HG02642 (cell line): ENCODE results near the gene ITCH.

Source experiments
- ATAC-seq: cut with Tn5 transposase; IDR thresholded peaks from one replicate; pipeline ENCODE4 v1.9.1; 2021; ENCODE audit warnings: mild to moderate bottlenecking; ENCODE audit not compliant: unreplicated experiment, poor library complexity

The ITCH gene

DNA sequence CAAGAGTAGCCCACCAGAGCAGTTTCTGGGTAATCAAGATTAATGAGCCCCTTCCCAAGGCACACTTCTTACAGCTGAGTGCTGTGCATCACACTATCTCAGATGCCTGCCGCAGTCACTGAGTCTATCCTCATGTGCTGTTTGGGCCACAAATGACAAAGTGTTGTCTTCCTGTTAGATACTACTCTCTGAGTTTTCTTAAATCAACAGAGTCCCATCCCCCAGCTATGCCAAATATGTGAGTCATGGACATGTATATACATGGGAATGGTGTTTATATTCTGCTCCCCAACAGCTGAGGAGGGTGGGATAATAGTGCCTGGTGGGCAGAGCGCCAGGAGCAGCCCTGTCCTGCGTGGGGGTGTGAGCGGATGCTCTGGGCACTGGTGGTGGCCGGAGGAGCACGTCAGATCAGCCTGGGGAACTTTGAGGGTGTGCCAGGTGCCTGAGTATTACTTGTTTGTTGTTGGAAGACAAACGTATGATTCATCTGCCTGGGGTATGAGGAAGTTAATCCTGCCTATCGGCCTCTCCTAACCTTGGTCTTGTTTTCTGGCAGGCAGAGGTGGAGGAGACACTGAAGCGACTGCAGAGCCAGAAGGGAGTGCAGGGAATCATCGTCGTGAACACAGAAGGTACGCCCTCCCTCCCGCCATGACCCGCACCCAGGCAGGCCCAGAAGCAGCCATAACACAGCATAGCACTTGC is 162.8 kb downstream of the ITCH start:
- no peak for ATAC-seq

DNA sequence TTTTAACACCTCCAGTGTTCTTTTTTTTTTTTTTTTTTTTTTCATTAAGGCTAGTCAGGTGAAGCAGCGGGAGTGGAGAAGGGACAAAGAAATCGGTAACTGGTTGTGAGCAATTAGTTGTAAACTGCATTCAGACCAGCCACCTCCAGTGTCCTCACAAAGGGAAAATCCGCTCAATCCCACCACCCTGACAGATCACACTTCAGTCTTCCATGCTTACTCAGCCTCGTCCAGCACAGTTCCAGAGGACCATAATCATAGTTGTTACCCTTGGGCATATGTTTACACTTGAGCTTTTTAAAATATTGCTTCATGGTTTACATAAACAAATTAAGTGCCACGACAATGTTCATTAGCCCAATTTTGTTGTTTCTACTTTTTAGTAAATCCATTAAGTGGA is 163.4 kb downstream of the ITCH start:
- ATAC-seq, result no peak

DNA sequence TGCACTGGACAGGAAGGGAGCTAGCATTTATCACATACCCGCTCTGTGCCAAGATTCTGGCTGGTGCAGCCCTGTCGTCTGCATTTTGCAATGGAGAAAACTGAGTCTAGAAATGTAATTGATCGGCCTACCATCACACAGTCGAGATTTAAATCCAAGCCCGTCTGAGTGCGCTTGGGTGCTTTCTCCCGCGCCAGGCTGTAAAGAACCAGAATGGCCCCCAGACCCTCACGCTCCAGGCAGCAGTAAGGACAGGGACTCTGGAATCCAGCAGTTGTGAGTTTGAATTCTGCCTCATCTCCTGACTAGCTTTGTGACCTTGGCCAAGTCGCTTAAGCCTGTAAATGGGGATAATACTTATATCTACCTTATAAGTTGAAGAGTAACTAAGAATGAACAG is 163.9 kb downstream of the ITCH start:
- no peak for ATAC-seq

DNA sequence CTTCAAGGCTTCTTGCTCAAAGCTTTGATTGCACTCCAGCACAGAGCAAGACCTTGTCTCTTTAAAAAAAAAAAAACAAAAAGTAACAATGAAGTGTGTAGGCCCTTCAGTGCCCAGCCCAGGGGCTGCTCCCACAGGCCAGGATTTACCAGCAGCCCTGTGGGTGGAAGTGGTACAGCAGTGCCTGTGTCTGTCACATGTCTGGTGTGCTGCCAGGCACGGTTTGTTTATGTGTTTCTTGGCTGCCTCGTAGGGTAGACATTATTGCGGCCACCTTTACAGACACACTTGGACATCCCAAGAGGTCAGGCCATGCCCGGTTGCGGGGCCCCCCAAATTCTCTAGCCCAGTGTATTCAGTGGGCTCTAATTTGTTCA is 165.8 kb downstream of the ITCH start:
- ATAC-seq, result no peak

DNA sequence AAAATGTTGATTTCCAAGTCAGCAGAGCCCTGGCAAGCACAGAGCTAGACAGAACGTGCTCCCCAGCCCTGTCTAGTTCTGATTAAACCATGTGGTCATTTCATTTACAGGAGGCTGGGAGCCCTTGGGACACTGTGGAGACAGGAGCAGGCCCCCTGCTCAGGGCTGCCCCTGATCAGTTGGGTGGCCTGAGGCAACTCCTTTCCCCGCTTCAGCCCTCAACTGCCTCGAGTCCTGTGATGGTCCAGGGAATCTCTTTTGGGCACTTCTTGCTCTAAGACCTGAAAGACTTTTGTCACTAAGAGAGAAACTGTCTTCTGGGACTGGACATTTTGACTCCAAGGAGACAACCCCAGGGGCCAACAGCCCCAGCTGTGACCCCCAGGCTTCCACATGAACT is 166.7 kb downstream of the ITCH start:
- ATAC-seq, result no peak

DNA sequence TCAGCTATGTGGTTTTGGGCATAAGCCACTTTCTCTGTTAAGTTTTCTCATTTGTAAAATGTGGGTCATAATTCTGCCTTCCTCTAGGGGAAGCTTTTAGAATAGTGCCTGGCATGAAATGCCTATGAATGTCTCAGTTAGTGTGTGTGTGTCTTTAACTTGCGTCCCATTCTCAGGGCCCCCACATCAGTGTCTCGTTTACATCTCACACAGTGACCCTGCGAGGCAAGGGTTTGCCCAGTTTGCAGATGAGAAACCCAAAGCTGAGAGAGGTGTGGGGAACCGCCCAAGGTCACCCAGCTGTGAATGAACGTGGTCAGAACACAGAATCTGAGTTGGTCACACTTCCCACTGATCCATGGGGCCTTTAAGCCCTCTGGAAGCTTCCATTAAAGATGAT is 167.3 kb downstream of the ITCH start:
- no peak for ATAC-seq

DNA sequence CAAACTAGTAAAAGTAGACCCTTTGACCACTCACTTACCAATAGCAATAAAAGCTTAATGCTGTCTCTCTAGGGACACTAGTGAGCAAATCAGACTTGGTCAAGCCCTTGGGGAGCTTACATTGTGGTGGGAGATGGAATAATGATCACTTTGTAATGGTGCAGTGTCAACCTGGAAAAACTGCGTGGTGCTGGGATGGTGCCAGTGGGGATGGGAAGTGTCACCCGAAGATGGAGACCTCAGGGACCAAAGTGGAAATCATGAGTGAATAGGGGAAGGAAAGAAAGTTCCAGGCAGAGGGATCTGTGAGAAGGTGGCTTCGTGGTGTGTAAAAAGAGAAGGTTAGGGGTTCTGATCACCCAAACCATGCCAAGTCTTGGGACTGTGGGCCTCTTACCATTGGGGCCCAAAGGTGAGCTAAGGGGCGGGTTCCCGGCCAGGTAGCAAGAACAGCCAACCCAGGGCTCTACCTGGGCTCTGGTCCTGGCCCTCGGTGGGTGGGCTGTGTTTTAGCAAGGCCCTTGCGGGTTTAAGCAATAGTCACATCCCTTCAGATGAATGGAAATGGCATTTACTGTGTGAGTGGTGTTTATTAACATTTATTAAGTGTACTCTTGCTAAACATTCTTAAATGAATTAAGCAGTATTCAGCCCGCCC is 168.7 kb downstream of the ITCH start:
- ATAC-seq, result no peak

DNA sequence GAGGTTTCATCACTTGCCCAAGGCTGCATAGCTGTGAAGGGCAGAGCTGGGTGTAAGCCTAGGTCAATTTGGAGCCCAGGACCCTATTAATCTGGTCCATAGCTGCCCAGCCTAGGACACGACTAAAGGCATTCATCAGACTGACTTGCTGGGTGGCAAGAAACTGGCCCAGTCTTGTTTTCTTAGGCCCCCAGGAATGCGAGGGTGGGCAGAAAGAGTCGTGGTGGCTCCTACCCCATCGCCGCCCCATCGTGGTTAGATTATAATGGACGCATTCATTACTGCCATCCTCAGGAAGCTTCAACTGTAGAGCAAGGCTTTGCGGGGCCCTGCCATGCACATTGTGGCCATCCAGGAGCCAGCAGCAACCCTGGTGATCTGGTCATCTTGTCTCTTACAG is 169.2 kb downstream of the ITCH start:
- ATAC-seq, result no peak

DNA sequence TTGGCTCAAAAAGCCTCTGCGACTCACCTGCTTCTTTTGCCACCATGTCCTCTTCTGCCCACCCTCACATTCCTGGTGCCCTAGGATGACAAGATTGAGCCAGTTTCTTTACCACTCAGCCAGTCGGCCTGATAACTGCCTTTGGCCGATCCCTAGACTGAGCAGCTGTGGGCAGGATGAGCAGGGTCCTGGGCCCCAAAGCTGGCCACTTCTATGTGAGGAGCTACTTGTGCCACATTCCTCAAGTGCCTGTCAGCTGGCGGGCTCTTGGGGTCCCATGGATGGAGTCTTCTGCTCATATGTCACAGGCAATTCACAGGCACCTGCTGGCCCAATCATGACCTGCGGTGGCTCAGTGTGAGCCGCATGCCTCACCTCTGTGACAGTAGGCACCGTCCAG is 169.7 kb downstream of the ITCH start:
- ATAC-seq, result no peak

DNA sequence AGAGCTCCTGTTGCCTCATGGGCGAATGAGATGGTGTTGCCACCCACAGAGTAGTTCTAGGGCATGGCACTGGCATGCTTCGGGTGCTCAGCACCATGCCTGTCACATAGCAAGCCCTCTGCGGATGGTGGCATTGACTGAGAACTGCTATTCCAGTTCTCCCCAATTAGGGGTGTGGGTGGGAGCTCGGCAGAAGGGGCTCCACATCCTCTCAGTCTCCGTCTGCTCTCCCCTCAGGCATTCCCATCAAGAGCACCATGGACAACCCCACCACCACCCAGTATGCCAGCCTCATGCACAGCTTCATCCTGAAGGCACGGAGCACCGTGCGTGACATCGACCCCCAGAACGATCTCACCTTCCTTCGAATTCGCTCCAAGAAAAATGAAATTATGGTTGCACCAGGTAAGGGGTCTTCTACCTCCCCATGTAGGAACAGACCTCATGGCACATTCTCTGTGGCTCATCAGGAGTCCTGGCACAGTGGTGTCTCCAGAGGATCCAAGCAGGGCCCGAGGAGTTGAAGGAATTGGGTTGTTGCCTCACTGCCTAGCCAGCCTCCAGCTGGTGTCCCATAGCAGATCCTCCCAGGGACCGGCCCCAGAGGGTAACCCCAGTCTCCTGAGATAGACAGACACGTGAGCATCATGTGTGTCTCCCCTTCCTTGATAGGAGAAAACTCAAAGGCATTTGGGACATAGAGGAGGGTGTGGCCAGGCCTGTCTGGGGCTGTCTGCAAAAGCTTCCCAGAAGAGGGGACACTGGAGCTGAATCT is 171.5 kb downstream of the ITCH start:
- ATAC-seq, result no peak

DNA sequence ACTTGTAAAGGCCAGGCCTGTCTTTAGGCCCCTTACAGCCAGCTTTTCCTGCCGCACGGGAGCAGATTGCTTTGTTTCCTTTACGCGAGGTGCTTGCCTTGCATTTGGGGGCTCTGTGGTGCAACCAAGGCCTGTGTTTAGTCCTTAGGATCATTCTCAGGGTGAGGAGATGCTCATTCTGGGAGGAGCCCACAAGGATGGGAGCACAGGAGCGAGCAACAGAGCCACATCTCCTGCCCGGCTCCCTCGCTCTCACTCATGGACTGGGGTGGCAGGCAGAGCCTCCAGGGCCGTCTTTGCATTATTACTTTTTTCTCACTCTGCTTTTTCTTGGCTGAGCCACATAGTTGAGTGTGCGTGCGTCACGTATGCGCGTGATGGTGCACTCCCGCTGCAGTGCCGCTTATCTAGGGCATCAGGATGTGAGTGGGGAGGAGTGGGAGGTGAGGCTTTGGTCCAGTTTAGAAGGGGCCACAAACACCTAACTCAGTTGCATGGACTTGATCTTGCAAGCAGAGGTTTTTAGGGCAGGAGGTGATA is 172.3 kb downstream of the ITCH start:
- ATAC-seq, result no peak

DNA sequence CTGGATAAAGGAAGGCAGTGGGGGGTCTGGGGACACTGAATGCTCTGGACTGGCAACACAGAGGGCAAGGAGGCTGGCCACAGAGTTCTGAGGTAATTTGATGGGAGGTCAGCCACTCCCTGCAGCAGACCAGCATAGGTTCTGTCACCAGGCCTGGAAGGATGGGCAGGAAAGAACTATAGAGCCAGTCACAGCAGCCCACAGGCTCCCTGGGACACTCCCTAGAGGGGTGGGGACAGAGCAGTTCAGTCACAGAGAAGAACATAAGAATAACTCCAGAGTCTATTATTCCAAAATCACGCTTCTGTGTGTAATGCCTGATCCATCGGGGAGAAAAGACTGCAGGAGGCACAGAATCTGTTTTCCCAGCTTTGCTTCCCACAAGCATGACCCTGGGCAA is 172.8 kb downstream of the ITCH start:
- no peak for ATAC-seq

DNA sequence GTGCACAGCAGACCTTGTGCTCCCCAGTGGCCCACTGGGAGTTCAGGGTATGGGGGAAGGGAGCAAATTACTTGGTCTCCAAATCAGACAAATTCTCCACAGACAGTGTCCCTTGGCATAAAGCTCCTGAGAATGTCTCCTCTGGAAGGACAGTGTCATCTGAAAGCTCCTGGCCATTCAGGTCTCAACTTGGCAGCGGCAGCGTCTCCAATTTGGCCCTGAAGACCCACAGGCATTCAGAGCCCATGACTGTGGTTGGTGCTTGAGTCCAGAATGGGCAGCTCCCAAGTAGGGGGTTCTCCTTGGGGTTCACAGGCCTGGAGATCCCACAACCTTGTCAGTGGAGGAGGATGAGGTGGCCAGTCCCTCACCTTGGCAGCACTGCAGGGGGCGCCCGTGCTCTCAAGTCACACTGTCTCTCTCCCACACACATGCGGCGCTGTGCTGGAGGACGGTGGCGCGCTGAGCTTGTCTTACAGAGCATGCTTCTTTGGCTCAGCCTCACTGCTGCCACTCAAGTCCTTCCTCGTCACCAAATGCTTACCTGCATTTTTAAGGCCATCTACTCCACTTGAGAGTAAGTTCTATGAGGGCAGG is 173.8 kb downstream of the ITCH start:
- no peak for ATAC-seq

DNA sequence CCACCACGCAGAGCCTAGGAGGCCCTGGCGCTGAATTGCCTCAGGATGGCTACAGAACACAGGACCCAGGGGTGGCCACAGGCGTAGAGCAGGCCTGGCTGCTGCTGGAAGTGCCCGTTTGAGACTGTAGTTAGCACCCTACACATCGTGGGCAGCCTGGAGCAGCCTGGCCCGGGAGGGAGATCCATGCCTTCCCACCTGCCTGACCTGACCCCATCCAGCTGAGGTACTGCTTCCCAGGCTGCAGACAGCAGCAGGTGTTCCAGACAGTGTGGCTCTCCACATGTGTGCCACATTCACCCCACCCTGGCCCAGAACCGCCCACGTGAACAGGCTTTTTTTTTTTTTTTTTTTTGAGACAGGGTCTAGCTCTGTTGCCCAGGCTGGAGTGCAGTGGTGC is 174.6 kb downstream of the ITCH start:
- ATAC-seq, result no peak

DNA sequence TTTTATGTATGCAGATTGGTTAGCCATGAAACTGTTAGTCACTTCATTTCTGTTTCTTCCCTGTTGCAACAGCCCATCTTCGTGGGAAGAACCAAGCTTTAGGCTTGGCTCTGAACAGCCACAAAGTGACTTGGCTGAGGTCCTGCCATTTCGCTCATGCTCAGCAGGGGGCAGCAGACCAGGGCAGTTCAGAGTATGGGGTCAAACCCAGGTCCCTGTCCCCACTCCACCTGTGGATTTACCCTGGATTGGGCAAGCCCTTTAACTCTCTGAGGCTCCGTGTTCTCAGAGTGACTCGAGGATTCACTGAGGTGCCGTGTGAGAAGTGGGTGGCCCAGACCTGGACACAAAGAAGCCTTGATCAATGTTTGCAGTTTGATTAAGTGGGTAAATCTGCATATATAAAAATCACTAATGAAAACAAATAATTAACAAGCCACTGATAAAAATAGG is 175.6 kb downstream of the ITCH start:
- no peak for ATAC-seq

DNA sequence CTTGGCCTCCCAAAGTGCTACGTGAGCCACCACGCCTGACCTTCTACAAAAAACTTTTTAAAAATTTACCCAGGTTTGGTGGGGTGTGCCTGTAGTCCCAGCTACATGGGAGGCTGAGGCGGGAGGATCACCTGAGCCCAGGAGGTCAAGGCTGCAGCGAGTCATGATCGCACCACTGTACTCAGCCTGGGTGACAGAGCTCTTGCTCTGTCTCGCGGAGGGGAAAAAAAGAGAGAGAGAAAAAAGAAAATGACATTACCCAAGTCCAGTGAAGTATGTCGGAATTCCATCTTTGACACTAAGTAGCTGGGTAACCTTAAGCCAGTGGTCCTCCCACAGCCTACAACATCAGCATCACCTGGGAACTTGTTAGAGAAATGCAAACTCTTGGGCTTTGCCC is 176.7 kb downstream of the ITCH start:
- no peak for ATAC-seq

DNA sequence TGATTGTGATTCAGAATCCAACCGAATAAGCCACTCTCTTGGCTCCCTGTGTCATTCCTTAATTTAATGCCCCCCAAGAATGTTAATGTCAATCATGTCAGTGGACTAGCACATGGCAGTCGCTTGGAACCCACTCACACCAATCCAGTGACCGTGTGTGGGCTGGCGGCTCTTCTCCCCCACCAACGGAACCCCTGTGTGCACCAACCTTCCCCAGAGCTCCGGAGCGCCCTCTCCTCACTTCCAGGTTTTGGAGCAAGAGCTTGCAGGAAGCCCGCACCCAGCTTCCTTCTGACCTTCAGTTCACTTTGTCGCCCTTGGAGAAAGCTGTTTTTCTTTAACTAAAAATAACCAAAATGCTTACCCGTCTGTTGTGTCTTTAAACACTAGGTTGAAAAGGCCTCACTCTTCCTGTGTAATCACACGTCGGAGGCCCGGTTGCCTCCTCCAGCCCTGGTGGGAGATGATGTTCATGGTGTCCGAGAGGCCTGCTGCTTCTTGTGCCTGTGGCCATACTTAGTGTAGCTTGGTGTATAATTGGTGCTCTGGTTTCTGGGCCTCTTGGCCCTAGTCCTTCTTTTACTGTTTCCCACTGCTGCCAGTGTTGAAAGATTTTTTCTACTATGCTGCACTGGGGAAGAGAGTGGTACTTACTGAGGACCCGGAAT is 177.7 kb downstream of the ITCH start:
- no peak for ATAC-seq

DNA sequence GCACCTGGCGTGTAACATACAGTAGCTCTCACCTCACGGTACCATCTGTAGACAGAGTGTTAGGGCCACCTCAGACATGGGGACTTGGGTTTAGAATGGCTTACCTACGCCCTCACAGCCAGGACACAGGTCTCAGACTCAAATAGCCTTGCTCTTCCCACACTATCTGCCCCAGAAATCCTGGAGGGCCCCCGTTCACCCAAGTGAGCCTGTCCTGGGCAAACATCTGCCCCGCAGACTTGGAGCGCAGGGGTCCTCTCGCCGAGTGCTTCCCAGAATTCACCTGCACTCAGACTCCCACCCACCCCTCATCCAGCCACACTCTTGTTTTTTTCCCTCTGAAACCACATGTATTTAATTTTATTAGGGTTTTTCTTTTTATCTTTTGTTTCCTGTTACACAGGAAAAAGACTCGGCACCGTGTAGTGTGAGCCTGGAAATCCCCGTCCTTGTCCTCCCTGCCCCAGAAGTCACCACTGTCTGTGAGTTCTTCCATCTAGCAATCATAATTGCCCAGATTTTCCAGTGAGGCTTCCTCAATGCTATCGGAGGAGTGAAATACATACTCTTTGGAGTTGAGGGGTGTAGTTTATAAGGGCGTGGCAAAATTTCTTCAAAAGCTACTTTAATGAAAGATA is 178.3 kb downstream of the ITCH start:
- ATAC-seq, result no peak

DNA sequence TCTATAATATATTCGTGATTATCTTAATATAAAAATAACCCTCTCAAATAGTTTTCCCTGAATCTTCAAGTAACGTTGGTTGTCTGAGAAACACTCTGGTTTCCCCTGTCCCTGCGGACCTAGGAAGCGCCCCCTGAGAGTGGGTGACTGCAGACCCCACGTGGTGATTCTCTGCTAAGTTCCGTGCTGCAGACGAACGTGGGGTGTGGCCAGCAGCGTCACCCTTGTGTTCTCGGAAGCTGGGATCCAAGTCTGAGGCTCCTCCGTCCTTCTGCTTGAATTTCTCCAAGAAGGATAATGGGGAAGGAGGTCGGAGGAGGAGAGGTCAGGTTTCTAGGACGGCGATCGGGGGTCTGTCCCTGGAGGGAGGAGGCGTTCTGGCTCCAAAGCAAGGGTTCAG is 178.8 kb downstream of the ITCH start:
- ATAC-seq, result no peak

DNA sequence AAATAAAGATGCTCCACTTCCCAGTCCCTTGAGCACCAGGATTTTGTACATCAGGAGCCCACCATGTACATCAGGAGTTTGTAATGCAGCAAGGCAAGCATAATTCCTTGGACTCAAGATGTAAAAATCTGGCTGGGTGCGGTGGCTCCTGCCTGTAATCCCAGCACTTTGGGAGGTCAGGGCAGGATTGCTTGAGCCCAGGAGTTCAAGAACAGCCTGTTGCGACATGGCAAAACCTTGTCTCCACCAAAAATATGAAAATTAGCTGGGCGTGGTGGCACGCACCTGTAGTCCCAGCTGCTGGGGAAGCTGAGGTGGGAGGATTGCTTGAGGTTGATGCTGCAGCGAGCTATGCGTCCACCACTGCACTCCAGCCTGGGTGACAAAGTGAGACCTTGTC is 179.4 kb downstream of the ITCH start:
- ATAC-seq, result no peak
